Measurements from ENCODE around the gene MUC3A.

DNA sequence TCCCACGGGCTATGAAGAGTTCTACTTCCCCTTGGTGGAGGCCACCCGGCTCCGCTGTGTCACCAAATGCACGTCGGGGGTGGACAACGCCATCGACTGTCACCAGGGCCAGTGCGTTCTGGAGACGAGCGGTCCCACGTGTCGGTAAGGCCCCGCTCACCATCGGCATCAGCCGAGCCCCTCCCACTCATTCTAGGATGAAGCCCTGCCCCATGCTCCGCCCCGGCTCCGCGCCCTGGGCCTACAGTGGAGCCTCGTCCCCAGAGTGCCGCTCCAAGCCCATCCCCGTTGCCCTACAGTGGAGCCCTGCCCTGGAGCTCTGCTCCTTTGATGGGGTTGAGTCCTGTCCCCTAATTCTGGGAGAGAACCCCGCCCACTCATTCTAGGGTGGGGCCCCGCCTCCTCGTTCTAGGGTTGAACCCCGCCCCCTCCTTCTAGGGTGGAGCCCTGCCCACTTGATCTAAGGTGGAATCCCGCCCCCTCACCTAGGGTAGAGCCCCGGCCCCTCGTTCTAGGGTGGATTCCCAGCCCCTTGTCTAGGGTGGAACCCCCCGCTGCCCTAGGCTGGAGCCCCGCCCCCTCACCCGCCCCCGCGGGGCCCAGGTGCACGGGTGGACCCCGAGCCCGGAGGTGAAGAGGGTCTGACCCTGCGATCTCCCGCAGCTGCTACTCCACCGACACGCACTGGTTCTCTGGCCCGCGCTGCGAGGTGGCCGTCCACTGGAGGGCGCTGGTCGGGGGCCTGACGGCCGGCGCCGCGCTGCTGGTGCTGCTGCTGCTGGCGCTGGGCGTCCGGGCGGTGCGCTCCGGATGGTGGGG is 16.6 kb downstream of the MUC3A start:
- TF ChIP-seq CC2D1A (CRISPR knock-in tag; IDR thresholded peaks at IDR 0.05) (no peak), ATF1 (CRISPR knock-in tag; IDR thresholded peaks at IDR 0.05) (no peak), HOXA9 (CRISPR knock-in tag; IDR thresholded peaks at IDR 0.05; ENCODE audit: borderline replicate concordance) (no peak), NR2C2 (CRISPR knock-in tag; IDR thresholded peaks at IDR 0.05; ENCODE audit: borderline replicate concordance) (no peak)

Measured in HepG2 (cell line).